ENCODE results near the gene PNPLA7.
"Not testable (repeated sequence)": the region's sequence is repeated elsewhere in the genome, so short reads cannot be mapped to it uniquely, and the experiment has no call there.

The PNPLA7 gene

GRCh38 chr9:137454597-137455358, 95.4 kb downstream of the PNPLA7 start:
- peak in 1 of 2 experiments; percentile 50 for DNase-seq (ENCODE audit: low spot score in 2 of 2)
- no peak overlapping the region for H3K4me3 ChIP-seq
- peaks cover 53% of the 10 kb centered on the region for H3K36me3 ChIP-seq (replicated peaks)
- no peaks in the 10 kb centered on the region for H3K27me3 ChIP-seq (ENCODE audit: low read depth)
- H3K4me1 ChIP-seq: peaks cover 10% of the 10 kb centered on the region
- H3K9me3 ChIP-seq: no peaks in the 10 kb centered on the region
- in situ Hi-C loops (cut with MboI; ENCODE audit: low sequenced_read_pairs): no loop called here

DNA sequence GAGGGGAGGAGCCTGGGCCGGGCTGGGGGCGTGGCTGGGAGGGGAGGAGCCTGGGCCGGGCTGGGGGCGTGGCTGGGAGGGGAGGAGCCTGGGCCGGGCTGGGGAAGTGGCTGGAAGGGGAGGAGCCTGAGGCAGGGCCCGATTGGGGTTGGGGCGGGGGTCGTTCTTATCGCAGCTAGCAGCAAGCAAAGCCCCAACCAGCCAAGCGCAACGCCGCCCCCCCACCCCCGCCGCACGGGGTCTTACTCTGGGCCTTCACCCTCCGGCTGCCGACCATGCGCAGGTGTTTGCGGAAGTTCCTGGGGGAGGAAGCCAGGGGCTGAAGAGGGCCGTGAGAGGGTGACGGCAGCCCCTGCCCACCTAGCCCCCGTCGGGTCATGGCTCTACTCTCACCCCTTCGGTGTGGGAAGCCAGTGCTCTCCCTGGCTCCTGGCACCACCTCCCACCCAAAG, 96.0 kb downstream of the PNPLA7 start:
- Histone ChIP-seq H3K9me3 (no peaks in the 10 kb centered on the region), H3K36me3 (replicated peaks) (peaks cover 59% of the 10 kb centered on the region), H3K27me3 (ENCODE audit: low read depth) (no peaks in the 10 kb centered on the region), H3K4me3 (no peak overlapping the region), H3K4me1 (peaks cover 5% of the 10 kb centered on the region)
- in situ Hi-C loops (cut with MboI; ENCODE audit: low sequenced_read_pairs): no loop called here
- peak in 1 of 2 experiments; percentile 71 for DNase-seq (ENCODE audit: low spot score in 2 of 2)

DNA sequence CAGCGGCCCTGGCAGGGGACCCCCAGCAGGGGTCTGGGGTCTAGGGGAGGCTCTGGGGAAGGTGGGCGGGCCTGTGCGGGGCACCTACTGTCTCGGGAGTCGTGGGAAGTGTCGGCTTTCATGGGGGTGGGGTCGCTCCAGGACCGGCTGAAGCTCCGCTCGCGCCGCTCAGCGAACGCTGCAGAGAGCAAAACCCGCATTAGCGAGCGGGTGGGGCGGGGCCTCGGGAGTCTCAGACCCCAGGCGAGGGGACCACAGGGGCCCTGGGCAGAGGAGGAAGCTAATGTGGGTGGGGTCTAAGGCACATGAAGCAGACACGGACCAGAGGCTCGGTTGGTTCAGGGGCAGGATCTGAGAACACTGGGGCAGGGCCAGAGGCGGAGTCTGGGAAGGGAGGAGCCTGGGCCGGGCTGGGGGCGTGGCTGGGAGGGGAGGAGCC, 96.5 kb downstream of the PNPLA7 start:
- in situ Hi-C loops (cut with MboI; ENCODE audit: low sequenced_read_pairs): no loop called here
- H3K27me3 ChIP-seq (ENCODE audit: low read depth): no peaks in the 10 kb centered on the region
- H3K4me3 ChIP-seq: no peak overlapping the region
- no peaks in the 10 kb centered on the region for H3K9me3 ChIP-seq
- H3K36me3 ChIP-seq (replicated peaks): peaks cover 64% of the 10 kb centered on the region
- DNase-seq (ENCODE audit: low spot score in 2 of 2): peak; percentile 48 to 76
- peaks cover 5% of the 10 kb centered on the region for H3K4me1 ChIP-seq

DNA sequence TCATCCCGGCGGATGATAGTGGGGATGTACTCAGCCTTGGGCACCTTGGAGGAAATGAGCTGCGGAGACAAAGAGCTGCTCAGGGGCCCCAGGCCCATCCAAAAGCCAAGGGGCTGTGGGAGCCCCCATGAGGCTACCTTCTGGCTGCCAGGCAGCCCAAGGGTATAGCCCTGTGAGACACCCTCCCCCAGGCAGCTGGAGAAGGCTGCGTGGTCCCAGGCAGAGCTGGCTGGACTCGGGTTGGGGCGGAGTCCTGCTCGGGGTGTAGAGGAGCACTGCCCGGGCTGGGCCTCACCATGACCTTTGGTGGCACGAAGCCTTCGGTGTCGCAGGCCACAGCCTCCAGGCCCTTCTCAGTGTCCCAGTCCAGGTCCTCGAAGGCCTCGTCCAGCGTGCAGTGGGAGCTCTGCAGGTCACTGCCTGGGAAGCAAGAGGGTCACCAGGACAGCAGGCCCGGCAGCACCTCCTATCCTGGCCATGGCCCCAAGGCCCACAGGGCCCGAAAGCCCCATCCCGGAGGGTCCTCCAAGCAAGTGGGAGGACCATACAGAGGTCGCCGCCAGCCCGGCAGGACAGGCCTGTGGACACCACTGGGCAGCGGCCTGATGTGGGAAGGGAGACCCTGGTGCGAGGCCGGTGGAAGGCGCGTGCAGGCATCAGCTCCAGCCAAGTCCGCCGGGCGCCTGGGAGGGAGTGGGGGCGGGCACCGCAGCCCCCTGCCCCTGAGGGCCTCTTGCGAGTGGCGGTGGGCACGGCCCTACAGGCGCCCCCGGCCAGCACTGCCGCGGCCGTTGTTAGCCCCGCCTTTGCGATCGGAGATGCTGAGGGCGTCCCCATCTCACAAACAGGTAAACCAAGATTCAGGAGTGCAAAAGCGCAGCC, 97.2 kb downstream of the PNPLA7 start:
- Histone ChIP-seq H3K9me3 (no peaks in the 10 kb centered on the region), H3K36me3 (replicated peaks) (peaks cover 67% of the 10 kb centered on the region), H3K27me3 (ENCODE audit: low read depth) (no peaks in the 10 kb centered on the region), H3K4me3 (no peak overlapping the region), H3K4me1 (peaks cover 5% of the 10 kb centered on the region)
- in situ Hi-C loops (cut with MboI; ENCODE audit: low sequenced_read_pairs): no loop called here
- DNase-seq (ENCODE audit: low spot score in 2 of 2): no peak

DNA sequence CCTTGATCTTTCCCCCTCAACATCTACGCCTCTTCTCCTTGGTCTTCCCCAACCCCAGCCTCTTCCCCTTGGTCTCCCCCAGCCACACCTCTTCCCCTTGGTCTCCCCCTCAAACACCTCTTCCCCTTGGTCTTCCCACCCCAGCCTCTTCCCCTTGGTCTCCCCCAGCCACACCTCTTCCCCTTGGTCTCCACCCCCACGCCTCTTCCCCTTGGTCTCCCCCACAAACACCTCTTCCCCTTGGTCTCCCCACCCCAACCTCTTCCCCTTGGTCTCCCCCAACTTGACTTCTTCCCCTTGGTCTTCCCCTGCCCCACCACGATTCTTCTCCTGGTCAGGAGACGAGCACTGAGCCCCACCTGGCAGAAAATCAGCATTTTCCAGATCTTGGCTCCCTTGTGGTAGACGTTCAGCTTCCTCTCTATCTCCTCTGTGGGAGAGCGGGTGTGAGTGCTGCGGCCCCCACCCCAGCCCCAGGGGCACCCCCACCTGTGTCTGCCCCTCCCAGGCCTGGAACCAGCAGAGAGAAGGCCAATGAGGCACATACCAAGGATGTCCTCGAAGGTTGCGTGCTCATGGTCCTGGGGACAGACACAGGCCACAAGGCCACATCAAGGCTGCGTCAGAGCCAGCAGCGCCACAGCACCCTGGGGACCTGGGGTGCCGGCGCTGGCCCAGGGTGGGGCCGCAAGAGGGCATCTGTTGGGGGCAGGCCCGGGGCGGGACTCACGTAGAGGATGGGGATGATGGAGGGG, 98.0 kb downstream of the PNPLA7 start:
- Histone ChIP-seq H3K9me3 (no peaks in the 10 kb centered on the region), H3K4me1 (peaks cover 5% of the 10 kb centered on the region), H3K36me3 (replicated peaks) (peaks cover 59% of the 10 kb centered on the region), H3K4me3 (no peak overlapping the region), H3K27me3 (ENCODE audit: low read depth) (no peaks in the 10 kb centered on the region)
- in situ Hi-C loops (cut with MboI; ENCODE audit: low sequenced_read_pairs): no loop called here
- DNase-seq (ENCODE audit: low spot score in 2 of 2): no peak

GRCh38 chr9:137451264-137452005, 98.8 kb downstream of the PNPLA7 start:
- H3K9me3 ChIP-seq; in situ Hi-C loops (cut with MboI; ENCODE audit: low sequenced_read_pairs); H3K27me3 ChIP-seq (ENCODE audit: low read depth); DNase-seq (ENCODE audit: low spot score in 2 of 2); H3K4me3 ChIP-seq; H3K4me1 ChIP-seq: not testable (repeated sequence)
- H3K36me3 ChIP-seq (replicated peaks): peaks cover 52% of the 10 kb centered on the region

- H3K36me3 ChIP-seq (replicated peaks): peaks cover 46% of the 10 kb centered on the region
- H3K27me3 ChIP-seq (ENCODE audit: low read depth); H3K9me3 ChIP-seq; H3K4me3 ChIP-seq; H3K4me1 ChIP-seq; in situ Hi-C loops (cut with MboI; ENCODE audit: low sequenced_read_pairs); DNase-seq (ENCODE audit: low spot score in 2 of 2): not testable (repeated sequence)
These were observed 99.5 kb downstream of the PNPLA7 start for GRCh38 chr9:137450539-137451222.

GRCh38 chr9:137449931-137450538, 100.2 kb downstream of the PNPLA7 start:
- Histone ChIP-seq H3K27me3 (ENCODE audit: low read depth) (no peaks in the 10 kb centered on the region), H3K4me3 (no peak overlapping the region), H3K4me1 (peaks cover 5% of the 10 kb centered on the region), H3K36me3 (replicated peaks) (peaks cover 40% of the 10 kb centered on the region), H3K9me3 (no peaks in the 10 kb centered on the region)
- in situ Hi-C loops (cut with MboI; ENCODE audit: low sequenced_read_pairs): no loop called here
- DNase-seq (ENCODE audit: low spot score in 2 of 2): no peak

DNA sequence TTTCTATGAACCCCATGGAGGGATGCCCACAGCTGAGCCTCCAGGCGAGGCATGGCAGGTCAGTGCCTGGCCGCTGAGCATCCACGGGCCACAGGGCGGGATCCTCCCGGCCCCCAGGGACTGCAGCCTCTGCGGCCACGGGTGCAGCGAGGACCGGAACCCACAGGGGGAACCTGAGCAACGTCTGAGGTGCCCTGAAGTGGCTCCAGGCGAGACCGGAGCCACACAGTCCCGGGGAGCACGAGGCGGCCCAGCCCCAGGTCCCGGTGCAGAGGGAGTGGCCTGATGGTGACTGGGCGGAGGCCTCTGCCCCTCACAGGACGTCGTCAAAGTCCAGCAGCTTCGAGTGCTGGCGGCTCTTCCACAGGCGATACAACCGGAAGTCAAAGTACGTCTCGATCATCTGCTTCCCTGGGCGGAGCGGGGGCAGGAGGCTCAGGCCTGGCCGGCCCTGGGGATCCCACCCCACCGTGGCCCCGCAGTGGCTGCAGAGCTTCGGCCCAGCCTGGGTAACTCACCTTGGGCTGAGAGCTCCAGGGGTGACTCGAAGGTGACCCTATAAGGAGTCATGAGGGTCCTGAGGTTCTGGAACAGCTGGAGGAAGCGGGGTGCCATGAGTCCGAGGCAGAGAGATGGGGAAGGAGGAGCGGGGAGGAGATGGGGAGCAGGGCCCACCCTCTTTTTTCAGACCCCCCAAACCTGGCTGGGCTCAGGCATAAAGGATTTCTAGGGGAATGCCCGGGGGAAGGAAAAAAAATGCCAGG, 100.9 kb downstream of the PNPLA7 start:
- Histone ChIP-seq H3K9me3 (no peaks in the 10 kb centered on the region), H3K27me3 (ENCODE audit: low read depth) (no peaks in the 10 kb centered on the region), H3K36me3 (replicated peaks) (peaks cover 32% of the 10 kb centered on the region), H3K4me1 (peaks cover 2% of the 10 kb centered on the region), H3K4me3 (no peak overlapping the region)
- DNase-seq (ENCODE audit: low spot score in 2 of 2): no peak
- in situ Hi-C loops (cut with MboI; ENCODE audit: low sequenced_read_pairs): no loop called here

DNA sequence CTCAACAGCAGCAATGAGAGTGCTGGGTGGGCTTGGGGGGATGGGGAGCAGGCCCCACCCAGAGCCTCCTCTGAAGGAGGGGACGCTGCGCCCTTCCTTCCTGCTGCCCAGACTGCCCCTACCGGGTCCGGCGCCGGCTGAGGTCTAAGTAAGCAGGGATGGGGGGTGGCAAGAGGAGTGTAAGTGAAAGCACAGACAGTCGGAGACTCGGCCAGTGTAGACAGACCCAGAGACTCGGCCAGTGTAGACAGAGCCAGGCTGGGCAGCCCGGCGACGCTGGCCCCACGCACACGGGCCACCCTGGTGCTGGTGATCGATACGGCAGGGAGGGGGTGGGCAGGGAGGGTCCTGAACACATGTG, 101.6 kb downstream of the PNPLA7 start:
- no peaks in the 10 kb centered on the region for H3K27me3 ChIP-seq (ENCODE audit: low read depth)
- H3K4me3 ChIP-seq: no peak overlapping the region
- H3K9me3 ChIP-seq: no peaks in the 10 kb centered on the region
- no peaks in the 10 kb centered on the region; the same call in 1 of the 2 replicates for H3K4me1 ChIP-seq
- H3K36me3 ChIP-seq (replicated peaks): peaks cover 30% of the 10 kb centered on the region
- in situ Hi-C loops (cut with MboI; ENCODE audit: low sequenced_read_pairs): no loop called here
- DNase-seq (ENCODE audit: low spot score in 2 of 2): no peak

- DNase-seq (ENCODE audit: low spot score in 2 of 2): no peak
- Histone ChIP-seq H3K36me3 (replicated peaks) (peaks cover 24% of the 10 kb centered on the region), H3K4me1 (no peaks in the 10 kb centered on the region), H3K9me3 (no peaks in the 10 kb centered on the region), H3K27me3 (ENCODE audit: low read depth) (no peaks in the 10 kb centered on the region), H3K4me3 (no peak overlapping the region)
- in situ Hi-C loops (cut with MboI; ENCODE audit: low sequenced_read_pairs): no loop called here
These were observed 102.2 kb downstream of the PNPLA7 start for GRCh38 chr9:137447722-137448601.

Data from HAP-1 (cell line).